Testis (tissue), 2 donors: ENCODE results near the gene RNF186.

ENCODE experiments used
- POLR2A ChIP-seq: fragments of 450-650 bp; IDR thresholded peaks from one replicate; pipeline ENCODE4 v1.6.1; 2017; ENCODE audit warnings: antibody characterized with exemption, mild to moderate bottlenecking, moderate library complexity
- TF ChIP-seq, protein P1 (sequence below), 3 experiments: fragments of 450-650 bp in 2 of 3; fragments of 200-600 bp in 1 of 3; sonication (generic) in 1 of 3; IDR thresholded peaks; one replicate each; pipeline ENCODE4 v1.5.1; 2016 to 2019; ENCODE audit warnings: antibody characterized with exemption in 3 of 3, mild to moderate bottlenecking in 2 of 3, moderate library complexity in 1 of 3

DNA sequence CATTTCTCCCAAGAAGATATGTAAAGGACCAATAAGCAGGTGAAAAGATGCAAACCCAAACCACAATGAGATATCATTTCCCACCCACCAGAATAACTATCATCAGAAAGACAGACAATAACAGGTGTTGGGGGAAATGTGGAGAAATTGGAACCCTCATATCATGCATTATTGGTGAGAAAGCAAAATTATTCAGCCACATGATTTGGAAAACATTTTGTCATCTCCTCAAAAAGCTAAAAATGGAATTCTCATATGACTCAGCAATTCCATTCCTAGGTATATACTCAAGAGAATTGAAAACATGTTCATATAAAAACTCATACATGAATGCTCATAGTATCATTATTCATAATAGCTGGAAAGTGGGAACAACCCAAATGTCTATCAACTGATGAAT, 25.1 kb upstream of the RNF186 start:
- TF ChIP-seq, protein P1, sequence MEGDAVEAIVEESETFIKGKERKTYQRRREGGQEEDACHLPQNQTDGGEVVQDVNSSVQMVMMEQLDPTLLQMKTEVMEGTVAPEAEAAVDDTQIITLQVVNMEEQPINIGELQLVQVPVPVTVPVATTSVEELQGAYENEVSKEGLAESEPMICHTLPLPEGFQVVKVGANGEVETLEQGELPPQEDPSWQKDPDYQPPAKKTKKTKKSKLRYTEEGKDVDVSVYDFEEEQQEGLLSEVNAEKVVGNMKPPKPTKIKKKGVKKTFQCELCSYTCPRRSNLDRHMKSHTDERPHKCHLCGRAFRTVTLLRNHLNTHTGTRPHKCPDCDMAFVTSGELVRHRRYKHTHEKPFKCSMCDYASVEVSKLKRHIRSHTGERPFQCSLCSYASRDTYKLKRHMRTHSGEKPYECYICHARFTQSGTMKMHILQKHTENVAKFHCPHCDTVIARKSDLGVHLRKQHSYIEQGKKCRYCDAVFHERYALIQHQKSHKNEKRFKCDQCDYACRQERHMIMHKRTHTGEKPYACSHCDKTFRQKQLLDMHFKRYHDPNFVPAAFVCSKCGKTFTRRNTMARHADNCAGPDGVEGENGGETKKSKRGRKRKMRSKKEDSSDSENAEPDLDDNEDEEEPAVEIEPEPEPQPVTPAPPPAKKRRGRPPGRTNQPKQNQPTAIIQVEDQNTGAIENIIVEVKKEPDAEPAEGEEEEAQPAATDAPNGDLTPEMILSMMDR (IDR thresholded peaks at IDR 0.05), result no peak
- TF ChIP-seq POLR2A, result no peak
